Epidermal melanocyte (primary cell): ENCODE results near the gene PTGFRN.

Experiments
- DNase-seq: peaks from one replicate; pipeline ENCODE4 v3.0.0; 2011; ENCODE audit warnings: low spot score; ENCODE audit not compliant: insufficient read length

The PTGFRN gene

GRCh38 chr1:117032681-117033539, 123.2 kb downstream of the PTGFRN start:
- DNase-seq, result no peak

GRCh38 chr1:117033772-117034171, 124.1 kb downstream of the PTGFRN start:
- no peak for DNase-seq

GRCh38 chr1:117034791-117035290, 125.1 kb downstream of the PTGFRN start:
- DNase-seq, result no peak

- DNase-seq, result no peak
Measured at GRCh38 chr1:117036018-117036461, 126.3 kb downstream of the PTGFRN start.

GRCh38 chr1:117037802-117038201, 128.1 kb downstream of the PTGFRN start:
- no peak for DNase-seq

GRCh38 chr1:117038236-117038635, 128.5 kb downstream of the PTGFRN start:
- DNase-seq, result no peak
